ENCODE measurements around the gene APOL6.

GRCh38 chr22:35651085-35651484, 2.8 kb downstream of the APOL6 start:
- no peak for TF ChIP-seq POLR2A (IDR thresholded peaks at IDR 0.05)
- TF ChIP-seq CTCF (IDR thresholded peaks at IDR 0.05): no peak
